GM12892 (cell line): Measurements from ENCODE around the gene PANK4.

Source experiments
- POLR2A ChIP-seq: IDR thresholded peaks from 2 replicates; pipeline ENCODE4 v1.6.1; 2011; ENCODE audit warnings: low read depth, low read length, control low read depth
- POLR2AphosphoS5 ChIP-seq: IDR thresholded peaks from 2 replicates; pipeline ENCODE4 v1.6.1; 2011; ENCODE audit warnings: low read depth, low read length, control low read depth

- TF ChIP-seq POLR2A (no peak), POLR2AphosphoS5 (no peak)
Measured at GRCh38 chr1:2479618-2480017, 46.8 kb downstream of the PANK4 start.
